Prostate gland (tissue), 2 donors: ENCODE data around the gene PRKG1. TPM values are rescaled to one million over a fixed set of nuclear protein-coding genes. Genes with fewer than 3 reads are reported as not detected.

Source experiments
- DNase-seq: peaks from one replicate; pipeline ENCODE4 v3.0.0-alpha.2; 2019; ENCODE audit warnings: low spot score
- H3K27ac ChIP-seq, 2 donors: fragments of 200-600 bp; sonication (generic); 2 replicates each; pipeline ENCODE4 v1.5.1; 2017 to 2019
- H3K27me3 ChIP-seq: fragments of 200-600 bp; sonication (generic); replicated peaks from 2 replicates; pipeline ENCODE4 v1.5.1; 2019; ENCODE audit not compliant: insufficient read depth
- H3K36me3 ChIP-seq, 2 donors: fragments of 200-600 bp; sonication (generic); 1 replicate in 1 of 2; 2 replicates in 1 of 2; pipeline versions ENCODE4 v1.5.1 to v1.8.1; 2017 to 2019
- H3K4me1 ChIP-seq: fragments of 200-600 bp; sonication (generic); replicated peaks from 2 replicates; pipeline ENCODE4 v1.5.1; 2019
- H3K4me3 ChIP-seq, 2 donors: fragments of 200-600 bp; sonication (generic); 2 replicates each; pipeline ENCODE4 v1.5.1; 2017 to 2019
- H3K9me3 ChIP-seq: fragments of 200-600 bp; sonication (generic); 2 replicates; pipeline ENCODE4 v1.5.1; 2017
- POLR2A ChIP-seq: fragments of 450-650 bp; IDR thresholded peaks from one replicate; pipeline ENCODE4 v1.6.1; 2016; ENCODE audit warnings: antibody characterized with exemption, mild to moderate bottlenecking
- POLR2AphosphoS5 ChIP-seq: sonication (generic); formaldehyde crosslinking; IDR thresholded peaks from one replicate; pipeline ENCODE4 v1.6.1; 2017; ENCODE audit warnings: antibody characterized with exemption
- WGBS: methylation state at CpG from one replicate; pipeline ENCODE4 v1.1.5; 2018; 5-methylcytosine and 5-hydroxymethylcytosine counted together
- intact Hi-C: fragments of 100-400 bp; cut with DNase I; formaldehyde crosslinking; loops from one replicate; pipeline ENCODE4 v1.14.2; 2022
- total RNA-seq, 2 donors: library from RNA; depleted of rRNA; stranded (reverse); fragments of >200 nt; gene quantifications; one replicate each; pipeline ENCODE4 v1.1.0, GENCODE V29; 2016
- TF ChIP-seq, protein P1 (sequence below), 4 experiments: fragments of 200-600 bp in 2 of 4; fragments of 450-650 bp in 2 of 4; sonication (generic) in 2 of 4; IDR thresholded peaks; 1 replicate in 3 of 4; 2 replicates in 1 of 4; pipeline ENCODE4 v1.5.1; 2016 to 2019; ENCODE audit warnings: antibody characterized with exemption in 4 of 4, mild to moderate bottlenecking in 2 of 4, moderate library complexity in 2 of 4

Gene PRKG1
- total RNA-seq, 2 donors from 2014 or later, result 2.7 to 9.0 TPM

- intact Hi-C loops, result no loop called here
- no peaks in the 10 kb centered on the region for H3K36me3 ChIP-seq
- no peaks in the 10 kb centered on the region for H3K27me3 ChIP-seq
- no peaks in the 10 kb centered on the region for H3K9me3 ChIP-seq
- WGBS, result 63% methylated on average over 2 of the region's 2 CpGs
- no peak for TF ChIP-seq POLR2A
- TF ChIP-seq POLR2AphosphoS5, result no peak
- DNase-seq, result no peak
- no peak overlapping the region for H3K4me3 ChIP-seq
- H3K4me1 ChIP-seq, result no peaks in the 10 kb centered on the region
- no peak overlapping the region for H3K27ac ChIP-seq
Observed at GRCh38 chr10:52028523-52028858, 954.2 kb downstream of the PRKG1 start.

GRCh38 chr10:52029628-52030027 lies 955.3 kb downstream of the PRKG1 start:
- intact Hi-C loops, result no loop called here
- Histone ChIP-seq H3K36me3 (no peaks in the 10 kb centered on the region), H3K9me3 (no peaks in the 10 kb centered on the region), H3K4me3 (no peak overlapping the region), H3K27me3 (no peaks in the 10 kb centered on the region), H3K4me1 (no peaks in the 10 kb centered on the region), H3K27ac (no peak overlapping the region)
- no peak for TF ChIP-seq POLR2AphosphoS5
- 50% methylated on average over 2 of the region's 2 CpGs for WGBS
- DNase-seq, result no peak

GRCh38 chr10:52030051-52030790 lies 955.9 kb downstream of the PRKG1 start:
- no peak overlapping the region for H3K4me3 ChIP-seq

DNA sequence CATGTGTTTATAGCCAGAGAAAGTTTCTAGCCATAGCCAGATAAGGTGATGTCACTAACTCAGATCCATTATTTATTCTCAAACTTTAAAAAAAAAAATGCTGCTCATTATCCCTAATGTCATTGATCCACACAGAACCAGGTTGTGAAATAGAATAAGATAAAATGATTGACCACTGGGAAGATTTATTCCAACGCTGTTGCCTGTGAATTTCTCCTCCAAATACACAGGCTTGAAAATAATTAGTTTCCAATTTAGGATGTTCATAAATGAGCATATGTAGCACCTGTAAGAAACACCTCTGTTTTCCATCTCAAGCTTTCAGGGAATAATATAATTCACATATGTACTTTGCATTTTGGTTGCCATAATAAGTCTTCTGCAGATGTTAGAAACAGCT lies 956.7 kb downstream of the PRKG1 start:
- TF ChIP-seq POLR2AphosphoS5 (no peak), POLR2A (no peak)
- TF ChIP-seq, protein P1, sequence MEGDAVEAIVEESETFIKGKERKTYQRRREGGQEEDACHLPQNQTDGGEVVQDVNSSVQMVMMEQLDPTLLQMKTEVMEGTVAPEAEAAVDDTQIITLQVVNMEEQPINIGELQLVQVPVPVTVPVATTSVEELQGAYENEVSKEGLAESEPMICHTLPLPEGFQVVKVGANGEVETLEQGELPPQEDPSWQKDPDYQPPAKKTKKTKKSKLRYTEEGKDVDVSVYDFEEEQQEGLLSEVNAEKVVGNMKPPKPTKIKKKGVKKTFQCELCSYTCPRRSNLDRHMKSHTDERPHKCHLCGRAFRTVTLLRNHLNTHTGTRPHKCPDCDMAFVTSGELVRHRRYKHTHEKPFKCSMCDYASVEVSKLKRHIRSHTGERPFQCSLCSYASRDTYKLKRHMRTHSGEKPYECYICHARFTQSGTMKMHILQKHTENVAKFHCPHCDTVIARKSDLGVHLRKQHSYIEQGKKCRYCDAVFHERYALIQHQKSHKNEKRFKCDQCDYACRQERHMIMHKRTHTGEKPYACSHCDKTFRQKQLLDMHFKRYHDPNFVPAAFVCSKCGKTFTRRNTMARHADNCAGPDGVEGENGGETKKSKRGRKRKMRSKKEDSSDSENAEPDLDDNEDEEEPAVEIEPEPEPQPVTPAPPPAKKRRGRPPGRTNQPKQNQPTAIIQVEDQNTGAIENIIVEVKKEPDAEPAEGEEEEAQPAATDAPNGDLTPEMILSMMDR (IDR thresholded peaks at IDR 0.05), result no peak
- no peaks in the 10 kb centered on the region for H3K4me1 ChIP-seq
- H3K27ac ChIP-seq, result no peak overlapping the region
- intact Hi-C loops, result no loop called here
- no peak for DNase-seq
- no peaks in the 10 kb centered on the region for H3K27me3 ChIP-seq
- 94% methylated on average over 1 of the region's 1 CpG for WGBS
- H3K9me3 ChIP-seq, result no peaks in the 10 kb centered on the region
- H3K4me3 ChIP-seq, result no peak overlapping the region
- no peaks in the 10 kb centered on the region for H3K36me3 ChIP-seq

More at GRCh38 chr10:52030051-52030790, 955.9 kb downstream of the PRKG1 start:
- no peaks in the 10 kb centered on the region for H3K27me3 ChIP-seq
- TF ChIP-seq, protein P1 (IDR thresholded peaks at IDR 0.05), result no peak
- TF ChIP-seq POLR2A (no peak), POLR2AphosphoS5 (no peak)
- H3K36me3 ChIP-seq, result no peaks in the 10 kb centered on the region
- H3K9me3 ChIP-seq, result no peaks in the 10 kb centered on the region
- H3K27ac ChIP-seq, result no peak overlapping the region
- no peak for DNase-seq
- intact Hi-C loops, result no loop called here
- H3K4me1 ChIP-seq, result no peaks in the 10 kb centered on the region
- 65% methylated on average over 6 of the region's 6 CpGs for WGBS

GRCh38 chr10:52031771-52032170 lies 957.5 kb downstream of the PRKG1 start:
- Histone ChIP-seq H3K27me3 (no peaks in the 10 kb centered on the region), H3K27ac (no peak overlapping the region), H3K9me3 (no peaks in the 10 kb centered on the region), H3K36me3 (no peaks in the 10 kb centered on the region), H3K4me3 (no peak overlapping the region), H3K4me1 (no peaks in the 10 kb centered on the region)
- intact Hi-C loops, result no loop called here
- TF ChIP-seq POLR2A, result no peak
- TF ChIP-seq, protein P1 (IDR thresholded peaks at IDR 0.05), result no peak
- no peak for TF ChIP-seq POLR2AphosphoS5
- DNase-seq, result no peak
